Fibroblast of the aortic adventitia (primary cell): Measurements from ENCODE around the gene SH3RF3. TPM values are rescaled to one million over a fixed set of nuclear protein-coding genes. Genes with fewer than 3 reads are reported as not detected.
A peak's percentile ranks its signal among the peaks of the same experiment; 100 is the strongest.

Source experiments
- DNase-seq: peaks from one replicate; pipeline ENCODE4 v3.0.0-alpha.2; 2010; ENCODE audit warnings: low read depth
- H3K4me3 ChIP-seq: 2 replicates; pipeline ENCODE4 v1.5.1; 2011; ENCODE audit warnings: low read depth, mild to moderate bottlenecking, control low read depth, low read length, moderate library complexity
- total RNA-seq: library from RNA; depleted of rRNA; stranded (reverse); fragments of >200 nt; gene quantifications from 2 replicates; pipeline ENCODE4 v1.2.3, GENCODE V29; 2012; ENCODE audit warnings: low replicate concordance
- TF ChIP-seq, protein P1 (sequence below): IDR thresholded peaks from 2 replicates; pipeline ENCODE4 v1.5.1; 2011; ENCODE audit warnings: mild to moderate bottlenecking, low read length, control low read depth, inconsistent platforms; ENCODE audit not compliant: insufficient read depth

SH3RF3 gene
- total RNA-seq, 1 donor = 8.4 TPM

DNA sequence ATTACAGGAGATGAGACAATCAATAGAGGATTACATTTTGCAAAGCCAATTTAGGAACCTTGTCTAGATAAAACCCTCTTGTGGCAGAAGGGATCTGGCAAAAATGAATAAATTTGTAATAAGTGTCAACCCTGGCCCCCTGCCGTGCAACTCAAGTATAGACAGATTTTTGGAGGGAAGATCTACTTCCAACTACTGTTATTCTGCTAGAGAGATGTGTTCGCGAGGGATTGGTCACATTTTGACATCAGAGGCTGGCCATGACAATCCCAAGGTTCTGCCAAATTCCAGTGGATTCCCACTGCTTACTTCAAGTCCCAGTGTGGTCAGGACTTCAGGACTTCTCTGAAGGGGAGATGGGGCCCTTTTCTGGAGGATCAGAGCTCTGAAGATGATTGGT lies 192.6 kb downstream of the SH3RF3 start:
- H3K4me3 ChIP-seq = no peak overlapping the region
- peak; percentile 49 for DNase-seq
- TF ChIP-seq, protein P1, sequence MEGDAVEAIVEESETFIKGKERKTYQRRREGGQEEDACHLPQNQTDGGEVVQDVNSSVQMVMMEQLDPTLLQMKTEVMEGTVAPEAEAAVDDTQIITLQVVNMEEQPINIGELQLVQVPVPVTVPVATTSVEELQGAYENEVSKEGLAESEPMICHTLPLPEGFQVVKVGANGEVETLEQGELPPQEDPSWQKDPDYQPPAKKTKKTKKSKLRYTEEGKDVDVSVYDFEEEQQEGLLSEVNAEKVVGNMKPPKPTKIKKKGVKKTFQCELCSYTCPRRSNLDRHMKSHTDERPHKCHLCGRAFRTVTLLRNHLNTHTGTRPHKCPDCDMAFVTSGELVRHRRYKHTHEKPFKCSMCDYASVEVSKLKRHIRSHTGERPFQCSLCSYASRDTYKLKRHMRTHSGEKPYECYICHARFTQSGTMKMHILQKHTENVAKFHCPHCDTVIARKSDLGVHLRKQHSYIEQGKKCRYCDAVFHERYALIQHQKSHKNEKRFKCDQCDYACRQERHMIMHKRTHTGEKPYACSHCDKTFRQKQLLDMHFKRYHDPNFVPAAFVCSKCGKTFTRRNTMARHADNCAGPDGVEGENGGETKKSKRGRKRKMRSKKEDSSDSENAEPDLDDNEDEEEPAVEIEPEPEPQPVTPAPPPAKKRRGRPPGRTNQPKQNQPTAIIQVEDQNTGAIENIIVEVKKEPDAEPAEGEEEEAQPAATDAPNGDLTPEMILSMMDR = peak; percentile 5

DNA sequence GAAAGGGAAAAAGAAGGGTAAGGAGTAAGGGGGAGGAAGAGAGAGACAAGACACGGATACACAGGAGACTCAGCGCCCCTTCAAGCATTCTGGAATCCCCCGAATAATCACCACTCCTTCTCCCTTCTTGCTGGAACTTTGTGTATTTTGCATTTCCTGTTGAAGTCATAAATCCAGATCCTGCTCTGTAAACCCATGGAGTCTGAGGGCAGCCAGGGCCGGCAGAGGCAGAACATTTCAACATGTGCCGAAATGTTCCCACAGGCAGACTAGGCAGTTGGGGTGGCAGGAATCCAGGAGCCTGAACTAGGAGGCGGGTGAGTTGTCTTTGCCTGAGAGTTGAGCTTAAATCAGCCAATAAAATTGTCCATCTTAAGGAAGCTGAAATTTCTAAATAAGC lies 193.1 kb downstream of the SH3RF3 start:
- H3K4me3 ChIP-seq = no peak overlapping the region
- DNase-seq = peak; percentile 97
- TF ChIP-seq, protein P1 = no peak

DNA sequence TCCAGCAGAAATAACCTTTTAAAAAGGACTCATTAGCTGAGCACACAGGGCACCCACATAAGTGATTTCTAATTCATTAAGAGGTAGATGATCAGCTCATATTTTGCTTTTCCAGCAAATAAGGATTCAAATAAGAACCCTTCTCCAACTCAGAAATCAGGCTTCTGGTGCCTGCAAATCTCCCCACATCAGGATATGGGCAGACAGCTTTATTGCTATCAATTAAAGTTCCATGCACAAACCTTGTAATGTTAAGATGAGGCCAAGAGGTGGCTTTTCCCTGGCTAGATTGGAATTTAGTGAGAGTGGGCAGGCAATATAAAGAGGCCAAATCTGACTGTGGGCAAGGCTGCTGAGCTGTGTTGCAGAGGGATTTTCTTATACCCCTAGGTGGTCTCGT lies 193.6 kb downstream of the SH3RF3 start:
- no peak for DNase-seq
- TF ChIP-seq, protein P1 = no peak
- no peak overlapping the region for H3K4me3 ChIP-seq

DNA sequence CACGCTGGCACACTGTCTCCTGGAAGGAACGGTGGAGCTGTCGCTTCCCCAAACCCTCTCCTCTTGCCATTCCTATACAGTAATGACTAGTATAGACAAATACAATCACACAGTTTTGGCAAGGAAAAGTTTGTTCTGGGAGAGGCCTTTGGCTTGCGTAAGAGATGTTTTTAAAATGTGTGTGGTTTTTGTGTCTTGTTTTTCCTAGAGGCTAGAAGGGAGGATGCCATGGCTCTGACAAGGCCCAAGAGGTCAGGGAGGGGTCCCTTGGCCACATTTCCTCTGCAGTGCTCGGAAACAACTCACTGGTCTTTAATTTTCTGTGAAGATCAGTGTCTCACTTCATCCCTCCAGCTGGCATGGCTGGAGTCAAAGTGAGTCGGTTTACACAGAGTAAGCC lies 195.9 kb downstream of the SH3RF3 start:
- no peak overlapping the region for H3K4me3 ChIP-seq
- peak; percentile 99 for DNase-seq
- TF ChIP-seq, protein P1 = no peak

DNA sequence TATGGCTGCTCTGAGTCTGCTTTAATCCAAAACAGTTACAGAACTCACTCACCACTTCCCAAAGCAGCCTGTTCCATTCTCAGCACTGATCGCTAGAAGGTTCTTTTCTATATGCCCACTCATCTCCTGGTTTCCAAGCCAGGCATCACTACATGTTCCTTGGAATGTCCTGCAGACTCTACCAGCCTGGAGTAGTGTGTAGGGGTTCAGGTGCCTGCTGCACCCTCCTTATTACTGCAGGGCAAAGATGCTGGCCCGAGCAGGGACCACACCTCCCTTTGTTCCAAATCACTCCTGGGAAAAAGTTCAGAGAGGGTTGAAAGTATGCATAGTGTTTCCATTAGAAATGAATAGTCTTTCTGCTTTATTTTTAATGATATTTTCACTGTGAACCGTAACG lies 196.6 kb downstream of the SH3RF3 start:
- H3K4me3 ChIP-seq = peak overlapping the region; percentile 2
- DNase-seq = peak; percentile 31

DNA sequence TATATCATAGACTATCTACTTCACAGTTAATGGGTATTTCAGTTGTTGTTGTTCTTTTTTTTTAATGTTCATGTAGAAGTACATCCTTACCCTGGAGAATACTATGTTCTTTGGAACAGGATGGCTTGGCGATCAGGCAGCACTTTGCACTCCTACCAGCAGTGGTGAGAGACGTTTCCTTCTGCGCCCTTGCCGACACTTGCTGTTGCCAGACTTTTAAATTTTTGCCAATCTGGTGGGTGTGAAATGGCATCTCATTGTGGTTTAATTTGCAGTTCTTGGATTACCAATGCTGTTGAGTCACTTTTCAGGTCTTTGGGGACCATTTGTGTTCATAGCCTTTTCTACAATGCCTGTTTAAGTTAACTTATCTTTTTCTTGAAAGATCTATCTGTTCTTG lies 197.3 kb downstream of the SH3RF3 start:
- DNase-seq = no peak
- TF ChIP-seq, protein P1 = no peak
- no peak overlapping the region for H3K4me3 ChIP-seq

More for the DNA sequence above, 196.6 kb downstream of the SH3RF3 start:
- TF ChIP-seq, protein P1 = no peak

DNA sequence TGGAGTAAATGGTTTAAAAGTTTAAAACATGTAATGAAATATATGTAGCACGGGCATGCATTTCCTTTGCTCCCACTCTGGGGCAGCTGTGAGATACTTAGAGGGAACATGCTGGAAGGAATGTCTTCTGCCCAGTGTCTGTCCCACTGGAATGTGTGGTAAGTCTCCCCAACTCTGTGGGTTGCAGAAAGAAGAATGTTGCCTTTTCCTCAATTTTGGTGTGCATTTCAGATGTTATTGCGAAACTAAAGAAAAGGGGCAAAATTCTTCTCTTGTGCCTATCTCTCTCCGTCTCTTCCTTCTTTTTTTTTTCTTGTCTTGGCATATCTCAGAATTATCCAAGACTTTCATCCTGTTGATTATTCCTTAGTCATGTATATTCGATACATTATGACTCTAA lies 201.1 kb downstream of the SH3RF3 start:
- peak; percentile 50 for DNase-seq

More for the DNA sequence above, 201.1 kb downstream of the SH3RF3 start:
- H3K4me3 ChIP-seq = no peak overlapping the region
- TF ChIP-seq, protein P1 = no peak
